Activated CD4-positive, alpha-beta T cell treated with anti-CD3 and anti-CD28 coated beads, Interleukin-2, amount 50 U/mL, for 4 hours (primary cell): Measurements from ENCODE around the gene ERCC6L.

Experiments used
- DNase-seq, 2 experiments: peaks; one replicate each; pipeline ENCODE4 v3.0.0-alpha.2; 2020

ERCC6L gene

DNA sequence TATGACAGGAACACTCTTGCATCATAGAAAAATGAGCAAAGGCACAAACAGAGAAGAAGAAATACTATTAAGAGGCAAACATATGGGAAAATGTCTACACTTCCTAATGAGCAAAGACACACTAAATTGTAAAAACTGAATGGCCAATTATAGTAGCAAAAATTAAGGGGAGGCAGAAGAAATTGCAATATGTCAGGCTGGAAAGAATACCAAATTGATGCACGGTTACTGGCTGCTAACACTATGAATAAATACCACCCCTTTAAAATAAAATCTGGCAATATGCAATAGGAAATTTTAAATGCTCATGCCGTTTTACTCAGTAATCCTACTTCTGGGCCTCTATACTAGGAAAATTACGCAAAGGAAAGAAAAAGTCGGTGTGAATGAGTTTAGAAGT lies 73.3 kb downstream of the ERCC6L start:
- DNase-seq = no peak

- DNase-seq = no peak
Observed at GRCh38 chrX:72159769-72160168, 79.1 kb downstream of the ERCC6L start.

DNA sequence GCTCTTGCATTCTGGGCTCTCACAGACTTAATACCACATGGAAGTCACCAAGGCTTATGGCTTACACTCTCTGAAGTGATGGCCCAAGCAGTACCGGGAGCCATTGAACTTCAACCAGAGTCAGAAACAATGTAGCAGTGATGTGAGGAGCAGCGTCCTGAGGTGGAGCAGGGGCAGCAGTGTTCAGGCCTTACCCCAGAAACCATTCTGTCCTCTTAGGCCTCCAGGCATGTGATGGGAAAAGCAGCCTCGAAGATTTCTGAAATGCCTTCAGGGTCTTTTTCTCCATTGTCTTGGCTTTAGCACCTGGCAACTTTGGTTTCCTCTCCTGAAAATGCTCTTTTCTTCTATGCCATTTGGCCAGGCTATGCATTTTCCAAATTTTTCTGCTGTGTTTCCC lies 80.1 kb downstream of the ERCC6L start:
- DNase-seq = no peak
